ENCODE measurements around the gene ABL1.

Gene ABL1

GRCh38 chr9:130924448-130924788, 89.4 kb downstream of the ABL1 start:
- Histone ChIP-seq H3K4me3 (ENCODE audit: low read depth, low read length) (no peak overlapping the region), H3K9me3 (no peaks in the 10 kb centered on the region), H3K4me1 (peaks cover 18% of the 10 kb centered on the region), H3K27me3 (no peaks in the 10 kb centered on the region), H3K36me3 (no peaks in the 10 kb centered on the region)
- TF ChIP-seq CTCF (IDR thresholded peaks at IDR 0.05; ENCODE audit: low read depth, low read length) = no peak
- DNase-seq = no peak

GRCh38 chr9:130925050-130925678, 90.1 kb downstream of the ABL1 start:
- Histone ChIP-seq H3K36me3 (no peaks in the 10 kb centered on the region), H3K9me3 (no peaks in the 10 kb centered on the region), H3K4me1 (peaks cover 18% of the 10 kb centered on the region), H3K27me3 (no peaks in the 10 kb centered on the region), H3K4me3 (ENCODE audit: low read depth, low read length) (no peak overlapping the region)
- no peak for TF ChIP-seq CTCF (IDR thresholded peaks at IDR 0.05; ENCODE audit: low read depth, low read length)
- no peak for DNase-seq

DNA sequence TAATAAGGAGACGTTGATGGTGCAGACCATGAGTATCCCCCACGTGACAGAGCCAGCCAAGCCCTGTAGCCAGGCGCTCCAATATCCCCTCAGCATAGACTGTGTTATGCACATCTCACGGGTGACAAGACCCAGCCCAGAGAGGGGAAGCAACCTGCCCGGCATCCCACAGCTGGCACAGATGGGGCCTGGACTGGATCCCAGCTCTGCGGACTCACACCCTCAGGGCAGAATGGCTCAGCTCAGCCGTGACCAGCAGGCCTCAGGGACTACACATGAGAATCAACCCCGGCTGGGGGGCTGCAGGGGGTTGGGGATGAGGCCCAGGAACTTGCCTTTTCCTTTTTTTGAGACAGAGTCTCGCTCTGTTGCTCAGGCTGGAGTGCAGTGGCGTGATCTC, 92.3 kb downstream of the ABL1 start:
- DNase-seq = peak; percentile 61
- H3K4me3 ChIP-seq (ENCODE audit: low read depth, low read length) = no peak overlapping the region
- H3K27me3 ChIP-seq = no peaks in the 10 kb centered on the region
- TF ChIP-seq CTCF (IDR thresholded peaks at IDR 0.05; ENCODE audit: low read depth, low read length) = no peak
- H3K9me3 ChIP-seq = no peaks in the 10 kb centered on the region
- no peaks in the 10 kb centered on the region for H3K36me3 ChIP-seq
- H3K4me1 ChIP-seq = peaks cover 18% of the 10 kb centered on the region

DNA sequence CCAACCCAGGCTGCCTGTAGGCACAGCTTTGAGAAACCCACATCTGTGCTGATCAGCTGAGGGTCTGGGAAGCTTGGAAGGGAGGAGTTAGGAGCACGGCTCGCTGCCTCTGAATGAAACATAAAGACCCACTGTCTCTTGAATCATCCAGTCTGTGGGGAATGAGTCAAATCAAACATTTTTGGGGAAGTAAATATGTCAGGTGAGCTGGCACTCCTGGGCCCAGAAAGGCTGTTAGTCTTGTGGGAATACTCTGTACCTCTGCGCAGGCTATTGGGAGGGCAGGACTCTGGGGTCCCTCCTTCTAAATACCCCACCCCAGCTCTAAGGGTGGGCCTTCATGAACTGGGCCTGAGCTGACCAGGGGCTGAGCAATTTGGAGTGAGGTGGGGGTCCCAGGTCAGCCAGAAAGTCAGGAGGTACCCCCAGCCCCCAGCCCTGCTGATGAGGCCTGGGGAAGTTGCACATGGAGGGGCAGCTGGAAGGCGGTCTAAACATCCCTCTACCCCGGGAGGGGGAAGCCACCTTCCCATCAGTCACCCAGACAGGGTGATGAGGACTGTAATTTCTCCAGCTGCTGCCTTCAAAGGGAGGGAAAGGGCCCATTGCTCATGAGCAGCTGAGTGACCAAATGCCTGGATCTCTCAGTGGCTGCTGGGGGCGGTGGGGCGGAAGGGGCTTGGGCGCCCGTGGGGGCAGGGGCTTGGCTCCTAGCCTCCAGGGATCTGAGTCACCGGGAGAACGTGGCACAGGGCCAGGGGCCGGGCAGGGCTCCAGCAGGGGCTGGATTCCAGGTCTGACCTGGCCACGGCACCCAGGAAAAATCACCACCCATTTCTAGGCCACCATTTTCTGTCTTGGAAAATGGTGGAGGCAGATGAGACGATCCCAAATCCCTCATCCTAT, 93.2 kb downstream of the ABL1 start:
- peaks cover 7% of the 10 kb centered on the region for H3K27me3 ChIP-seq
- DNase-seq = peak; percentile 88
- TF ChIP-seq CTCF (IDR thresholded peaks at IDR 0.05; ENCODE audit: low read depth, low read length) = no peak
- H3K36me3 ChIP-seq = no peaks in the 10 kb centered on the region
- no peaks in the 10 kb centered on the region for H3K9me3 ChIP-seq
- H3K4me3 ChIP-seq (ENCODE audit: low read depth, low read length) = no peak overlapping the region
- H3K4me1 ChIP-seq = peaks cover 24% of the 10 kb centered on the region

DNA sequence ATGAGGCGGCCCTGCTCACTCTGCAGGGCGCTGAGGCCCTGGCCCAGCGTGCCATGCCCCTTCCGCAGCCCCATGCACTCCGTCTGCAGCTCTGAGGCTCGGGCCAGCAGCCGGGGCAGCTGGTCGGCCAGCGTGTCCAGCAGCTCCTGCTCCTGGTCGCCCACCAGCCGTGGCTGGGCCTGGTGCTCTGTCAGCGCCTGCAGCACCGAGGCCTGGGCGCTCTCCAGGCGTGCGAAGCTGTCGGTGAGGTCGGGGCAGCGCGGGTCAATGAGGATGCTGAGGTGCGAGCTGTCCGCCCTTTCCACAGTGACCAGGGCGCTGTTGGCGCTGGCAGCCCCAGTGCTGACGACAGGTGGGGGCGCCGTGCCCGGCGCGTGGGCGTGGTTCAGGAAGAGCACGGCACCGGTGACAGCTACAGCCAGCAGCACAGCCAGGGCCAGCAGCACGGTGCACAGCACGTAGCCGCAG, 94.6 kb downstream of the ABL1 start:
- no peak for TF ChIP-seq CTCF (IDR thresholded peaks at IDR 0.05; ENCODE audit: low read depth, low read length)
- Histone ChIP-seq H3K9me3 (no peaks in the 10 kb centered on the region), H3K4me3 (ENCODE audit: low read depth, low read length) (no peak overlapping the region), H3K36me3 (no peaks in the 10 kb centered on the region), H3K27me3 (peaks cover 19% of the 10 kb centered on the region), H3K4me1 (peaks cover 24% of the 10 kb centered on the region)
- peak; percentile 11 for DNase-seq

Data from BE2C (cell line).